HEK293 (cell line): ENCODE results near the gene ZFTA.

ENCODE experiments used
- KLF1 ChIP-seq: fragments of 450-650 bp; formaldehyde crosslinking; IDR thresholded peaks from 2 replicates; pipeline ENCODE4 v1.5.1; 2016; ENCODE audit warnings: missing biosample characterization, missing genetic modification characterization
- YY1 ChIP-seq: fragments of 450-650 bp; formaldehyde crosslinking; IDR thresholded peaks from 2 replicates; pipeline ENCODE4 v1.5.1; 2018; ENCODE audit warnings: missing biosample characterization, missing genetic modification characterization
- ZFP69B ChIP-seq: fragments of 450-650 bp; formaldehyde crosslinking; IDR thresholded peaks from 2 replicates; pipeline ENCODE4 v1.5.1; 2016; ENCODE audit warnings: missing biosample characterization, missing genetic modification characterization
- ZNF274 ChIP-seq, 2 experiments: fragments of 200-500 bp in 1 of 2; fragments of 450-650 bp in 1 of 2; sonication (Bioruptor generic) in 1 of 2; formaldehyde crosslinking in 1 of 2; IDR thresholded peaks; 2 replicates each; pipeline versions ENCODE4 v1.5.1 to v1.6.1; 2014 to 2016; ENCODE audit warnings: borderline replicate concordance in 1 of 2, inconsistent platforms in 1 of 2, low read length in 1 of 2, missing biosample characterization in 1 of 2, missing genetic modification characterization in 1 of 2
- ZNF660 ChIP-seq: fragments of 450-650 bp; IDR thresholded peaks from 2 replicates; pipeline ENCODE4 v1.5.1; 2018; ENCODE audit warnings: missing biosample characterization, mild to moderate bottlenecking, missing genetic modification characterization
- TF ChIP-seq, protein P1 (sequence below): fragments of 450-650 bp; formaldehyde crosslinking; IDR thresholded peaks from 2 replicates; pipeline ENCODE4 v1.5.1; 2016; ENCODE audit warnings: missing biosample characterization, missing genetic modification characterization
- TF ChIP-seq, protein P2 (sequence below): fragments of 450-650 bp; formaldehyde crosslinking; IDR thresholded peaks from 2 replicates; pipeline ENCODE4 v1.5.1; 2016; ENCODE audit warnings: missing biosample characterization, missing genetic modification characterization
- TF ChIP-seq, protein P3 (sequence below): fragments of 450-650 bp; formaldehyde crosslinking; IDR thresholded peaks from 2 replicates; pipeline ENCODE4 v1.5.1; 2016; ENCODE audit warnings: missing biosample characterization, missing genetic modification characterization
- TF ChIP-seq, protein P4 (sequence below): sonication (generic); formaldehyde crosslinking; IDR thresholded peaks from 2 replicates; pipeline ENCODE4 v1.8.1; 2022; ENCODE audit warnings: mild to moderate bottlenecking, moderate library complexity, missing genetic modification reagents

DNA sequence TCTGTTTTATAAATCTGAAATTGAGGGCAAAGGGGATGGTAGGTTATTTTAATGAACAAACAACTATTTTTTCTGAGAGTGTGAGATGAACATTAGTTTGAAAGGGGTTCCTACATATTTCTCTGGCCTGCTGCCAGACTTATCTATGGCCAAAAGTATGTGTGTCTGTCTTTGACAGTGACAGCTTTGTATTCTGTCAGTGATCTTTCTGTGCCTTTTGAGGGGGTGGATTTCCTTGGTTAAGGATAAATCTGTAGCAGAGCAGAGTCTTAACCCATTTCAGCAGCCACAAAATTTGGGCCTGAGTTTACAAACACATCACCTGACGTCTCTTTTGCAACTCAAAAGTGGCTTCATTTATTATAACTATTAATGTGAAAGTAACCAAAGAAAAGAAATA, 30.9 kb downstream of the ZFTA start:
- TF ChIP-seq ZFP69B (tag by site-specific recombination) (no peak), KLF1 (tag by site-specific recombination) (no peak), ZNF660 (no peak), ZNF274 (IDR thresholded peaks at IDR 0.05; ENCODE audit: low read length) (no peak), ZNF274 (tag by site-specific recombination; IDR thresholded peaks at IDR 0.05; ENCODE audit: borderline replicate concordance) (no peak), YY1 (tag by site-specific recombination) (no peak)
- TF ChIP-seq, protein P1, sequence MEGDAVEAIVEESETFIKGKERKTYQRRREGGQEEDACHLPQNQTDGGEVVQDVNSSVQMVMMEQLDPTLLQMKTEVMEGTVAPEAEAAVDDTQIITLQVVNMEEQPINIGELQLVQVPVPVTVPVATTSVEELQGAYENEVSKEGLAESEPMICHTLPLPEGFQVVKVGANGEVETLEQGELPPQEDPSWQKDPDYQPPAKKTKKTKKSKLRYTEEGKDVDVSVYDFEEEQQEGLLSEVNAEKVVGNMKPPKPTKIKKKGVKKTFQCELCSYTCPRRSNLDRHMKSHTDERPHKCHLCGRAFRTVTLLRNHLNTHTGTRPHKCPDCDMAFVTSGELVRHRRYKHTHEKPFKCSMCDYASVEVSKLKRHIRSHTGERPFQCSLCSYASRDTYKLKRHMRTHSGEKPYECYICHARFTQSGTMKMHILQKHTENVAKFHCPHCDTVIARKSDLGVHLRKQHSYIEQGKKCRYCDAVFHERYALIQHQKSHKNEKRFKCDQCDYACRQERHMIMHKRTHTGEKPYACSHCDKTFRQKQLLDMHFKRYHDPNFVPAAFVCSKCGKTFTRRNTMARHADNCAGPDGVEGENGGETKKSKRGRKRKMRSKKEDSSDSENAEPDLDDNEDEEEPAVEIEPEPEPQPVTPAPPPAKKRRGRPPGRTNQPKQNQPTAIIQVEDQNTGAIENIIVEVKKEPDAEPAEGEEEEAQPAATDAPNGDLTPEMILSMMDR: no peak
- TF ChIP-seq, protein P2, sequence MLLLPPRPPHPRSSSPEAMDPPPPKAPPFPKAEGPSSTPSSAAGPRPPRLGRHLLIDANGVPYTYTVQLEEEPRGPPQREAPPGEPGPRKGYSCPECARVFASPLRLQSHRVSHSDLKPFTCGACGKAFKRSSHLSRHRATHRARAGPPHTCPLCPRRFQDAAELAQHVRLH (tag by site-specific recombination): no peak
- TF ChIP-seq, protein P3, sequence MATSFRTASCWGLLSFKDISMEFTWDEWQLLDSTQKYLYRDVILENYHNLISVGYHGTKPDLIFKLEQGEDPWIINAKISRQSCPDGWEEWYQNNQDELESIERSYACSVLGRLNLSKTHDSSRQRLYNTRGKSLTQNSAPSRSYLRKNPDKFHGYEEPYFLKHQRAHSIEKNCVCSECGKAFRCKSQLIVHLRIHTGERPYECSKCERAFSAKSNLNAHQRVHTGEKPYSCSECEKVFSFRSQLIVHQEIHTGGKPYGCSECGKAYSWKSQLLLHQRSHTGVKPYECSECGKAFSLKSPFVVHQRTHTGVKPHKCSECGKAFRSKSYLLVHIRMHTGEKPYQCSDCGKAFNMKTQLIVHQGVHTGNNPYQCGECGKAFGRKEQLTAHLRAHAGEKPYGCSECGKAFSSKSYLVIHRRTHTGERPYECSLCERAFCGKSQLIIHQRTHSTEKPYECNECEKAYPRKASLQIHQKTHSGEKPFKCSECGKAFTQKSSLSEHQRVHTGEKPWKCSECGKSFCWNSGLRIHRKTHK (tag by site-specific recombination): no peak
- TF ChIP-seq, protein P4, sequence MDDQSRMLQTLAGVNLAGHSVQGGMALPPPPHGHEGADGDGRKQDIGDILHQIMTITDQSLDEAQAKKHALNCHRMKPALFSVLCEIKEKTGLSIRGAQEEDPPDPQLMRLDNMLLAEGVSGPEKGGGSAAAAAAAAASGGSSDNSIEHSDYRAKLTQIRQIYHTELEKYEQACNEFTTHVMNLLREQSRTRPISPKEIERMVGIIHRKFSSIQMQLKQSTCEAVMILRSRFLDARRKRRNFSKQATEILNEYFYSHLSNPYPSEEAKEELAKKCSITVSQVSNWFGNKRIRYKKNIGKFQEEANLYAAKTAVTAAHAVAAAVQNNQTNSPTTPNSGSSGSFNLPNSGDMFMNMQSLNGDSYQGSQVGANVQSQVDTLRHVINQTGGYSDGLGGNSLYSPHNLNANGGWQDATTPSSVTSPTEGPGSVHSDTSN (CRISPR knock-in tag): no peak
